Heart right ventricle (tissue), 16 donors: ENCODE data around the gene CPED1. TPM values are rescaled to one million over a fixed set of nuclear protein-coding genes. Genes with fewer than 3 reads are reported as not detected.

Experiments used
- ATAC-seq, 8 donors: fragments of 200-7000 bp; cut with Tn5 transposase; one replicate each; pipeline ENCODE4 v1.9.1; 2020; ENCODE audit warnings: mild to moderate bottlenecking in 8 of 8, moderate library complexity in 8 of 8, moderate number of reproducible peaks in 1 of 8
- DNase-seq, 2 donors: peaks; one replicate each; pipeline ENCODE4 v3.0.0-alpha.2; 2020
- H3K27ac ChIP-seq, 10 donors: fragments of 200-600 bp; sonication (generic) in 2 of 10; one replicate each; pipeline versions ENCODE4 v1.5.0 to v1.8.0; 2020 to 2022; ENCODE audit warnings: mild to moderate bottlenecking in 3 of 10
- H3K27me3 ChIP-seq, 7 donors: fragments of 200-600 bp; one replicate each; pipeline ENCODE4 v1.8.0; 2021 to 2022; ENCODE audit warnings: mild to moderate bottlenecking in 2 of 7
- H3K36me3 ChIP-seq, 9 donors: fragments of 200-600 bp; sonication (generic) in 1 of 9; one replicate each; pipeline versions ENCODE4 v1.5.0 to v1.8.0; 2020 to 2022; ENCODE audit warnings: mild to moderate bottlenecking in 2 of 9
- H3K4me1 ChIP-seq, 9 donors: fragments of 200-600 bp; sonication (generic) in 1 of 9; one replicate each; pipeline versions ENCODE4 v1.5.0 to v1.8.0; 2020 to 2022; ENCODE audit warnings: mild to moderate bottlenecking in 4 of 9
- H3K4me3 ChIP-seq, 10 donors: fragments of 200-600 bp; sonication (generic) in 2 of 10; one replicate each; pipeline versions ENCODE4 v1.5.0 to v1.8.0; 2020 to 2022; ENCODE audit warnings: mild to moderate bottlenecking in 7 of 10, moderate library complexity in 2 of 10
- H3K9me3 ChIP-seq, 11 donors: fragments of 200-600 bp in 10 of 11; sonication (generic) in 2 of 11; one replicate each; pipeline versions ENCODE4 v1.5.0 to v1.8.0; 2013 to 2022; ENCODE audit warnings: mild to moderate bottlenecking in 2 of 11, control low read depth in 1 of 11, moderate library complexity in 1 of 11
- WGBS, 2 donors: extraction: QIAGEN DNeasy Blood & Tissue Kit; methylation state at CpG; one replicate each; pipeline ENCODE4 v1.1.7; 2013; ENCODE audit warnings: inconsistent platforms in 1 of 2; 5-methylcytosine and 5-hydroxymethylcytosine counted together
- intact Hi-C, 10 donors: fragments of 100-400 bp; cut with DNase I; formaldehyde crosslinking; loops; one replicate each; pipeline versions ENCODE4 v1.11.1 to v1.14.2; 2022
- polyA plus RNA-seq, 2 donors: library from polyadenylated mRNA; stranded (reverse); fragments of 200-250 nt; gene quantifications; one replicate each; pipeline ENCODE4 v1.2.3, GENCODE V29; 2013
- total RNA-seq, 10 donors: library from RNA; stranded (reverse); fragmentation: NEBNext Ultra II Directional in 3 of 10; extraction: Animal tissue kit (Norgen Biotek cat#: 25700) in 3 of 10; gene quantifications; one replicate each; pipeline versions ENCODE4 v1.2.1 to v1.2.4, GENCODE V29; 2021 to 2023
- TF ChIP-seq, protein P1 (sequence below), 9 donors: fragments of 200-600 bp; sonication (generic) in 2 of 9; IDR thresholded peaks; one replicate each; pipeline versions ENCODE4 v1.5.0 to v1.8.0; 2021 to 2022; ENCODE audit warnings: antibody characterized with exemption in 9 of 9, mild to moderate bottlenecking in 5 of 9, moderate library complexity in 1 of 9
- donor health status: Arrhythmogenic right ventricular cardiomyopathy.
- donor health status: ischemic (EF 13 %, LVEDD 7.1; RV severe dilation, severe dysfunction).
- donor health status: healthy with polysubstance abuse.
- donor health status: DM: no; HTN: yes; CAD: no.
- donor health status: DM: no; HTN: no; CAD: no.
- donor health status: ischemic (EF 25% LVEDD 6.9; RV normal size, moderate dysfunction).
- donor health status: ischemic (EF 25% LVEDD 5.7; RV mildly dilated, moderate dysfunction).
- donor health status: healthy.
- donor health status: DM: yes; HTN: yes; CAD: no.
- donor health status: Ischemic cardiomyopathy.
- donor health status: ischemic (EF 35%, LVEDD 5.7; RV mildly dilated, moderate dysfunction).
- donor health status: nonischemic (EF 11% LVEDD 7.7; RV severe dilation, severe dysfunction).
- donor health status: DM: yes; HTN: yes; CAD: no.
- donor health status: PGD.
- donor health status: ischemic (EF 29% LVEDD 5.4; RV normal size, mild dysfunction).
- donor health status: nonischemic (EF 23%, LVEDD 6.1; RV moderate dilation, normal function).

The CPED1 gene
- total and polyA plus RNA-seq, 12 donors: 3.9 to 56.5 (median 31.2) TPM

GRCh38 chr7:120998996-120999565 is 10.6 kb downstream of the CPED1 start:
- DNase-seq: no peak
- Histone ChIP-seq H3K36me3 (no peaks in the 10 kb centered on the region), H3K4me3 (peak overlapping the region in 1 of 10 donors; percentile 8), H3K27me3 (no peaks in the 10 kb centered on the region), H3K4me1 (peaks cover 5 to 96% (median 82%) of the 10 kb centered on the region in 9 donors), H3K27ac (peak overlapping the region in 6 of 10 donors; percentile 42 to 70 (median 61)), H3K9me3 (no peaks in the 10 kb centered on the region)
- intact Hi-C loops: loop anchor here in 1 of 10 donors (10.0 kb wide), 1 partner anchor 46 kb away; no protein-coding TSS in a partner anchor
- no peak for ATAC-seq
- TF ChIP-seq, protein P1, sequence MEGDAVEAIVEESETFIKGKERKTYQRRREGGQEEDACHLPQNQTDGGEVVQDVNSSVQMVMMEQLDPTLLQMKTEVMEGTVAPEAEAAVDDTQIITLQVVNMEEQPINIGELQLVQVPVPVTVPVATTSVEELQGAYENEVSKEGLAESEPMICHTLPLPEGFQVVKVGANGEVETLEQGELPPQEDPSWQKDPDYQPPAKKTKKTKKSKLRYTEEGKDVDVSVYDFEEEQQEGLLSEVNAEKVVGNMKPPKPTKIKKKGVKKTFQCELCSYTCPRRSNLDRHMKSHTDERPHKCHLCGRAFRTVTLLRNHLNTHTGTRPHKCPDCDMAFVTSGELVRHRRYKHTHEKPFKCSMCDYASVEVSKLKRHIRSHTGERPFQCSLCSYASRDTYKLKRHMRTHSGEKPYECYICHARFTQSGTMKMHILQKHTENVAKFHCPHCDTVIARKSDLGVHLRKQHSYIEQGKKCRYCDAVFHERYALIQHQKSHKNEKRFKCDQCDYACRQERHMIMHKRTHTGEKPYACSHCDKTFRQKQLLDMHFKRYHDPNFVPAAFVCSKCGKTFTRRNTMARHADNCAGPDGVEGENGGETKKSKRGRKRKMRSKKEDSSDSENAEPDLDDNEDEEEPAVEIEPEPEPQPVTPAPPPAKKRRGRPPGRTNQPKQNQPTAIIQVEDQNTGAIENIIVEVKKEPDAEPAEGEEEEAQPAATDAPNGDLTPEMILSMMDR (IDR thresholded peaks at IDR 0.05): no peak
- WGBS, 2 donors: 87 to 90% methylated on average over 2 of the region's 2 CpGs

GRCh38 chr7:121000081-121000983 is 11.8 kb downstream of the CPED1 start:
- TF ChIP-seq, protein P1 (IDR thresholded peaks at IDR 0.05): no peak

GRCh38 chr7:121001234-121001906 is 12.9 kb downstream of the CPED1 start:
- H3K4me3 ChIP-seq: no peak overlapping the region
- 70 to 90% methylated on average over 3 of the region's 3 CpGs for WGBS, 2 donors
- H3K36me3 ChIP-seq: no peaks in the 10 kb centered on the region
- H3K27ac ChIP-seq: peak overlapping the region in 5 of 10 donors; percentile 9 to 69 (median 58)
- H3K4me1 ChIP-seq: peaks cover 5 to 95% (median 70%) of the 10 kb centered on the region in 9 donors
- ATAC-seq (no peak), DNase-seq (no peak)
- no peaks in the 10 kb centered on the region for H3K27me3 ChIP-seq
- intact Hi-C loops: no loop called here
- H3K9me3 ChIP-seq: peaks cover 0 to 3% (median 0%) of the 10 kb centered on the region in 11 donors
- TF ChIP-seq, protein P1 (IDR thresholded peaks at IDR 0.05): no peak

More at GRCh38 chr7:121000081-121000983, 11.8 kb downstream of the CPED1 start:
- ATAC-seq (peak in 6 of 8 donors; percentile 35 to 55 (median 46)), DNase-seq (no peak)
- peak overlapping the region in 9 of 10 donors; percentile 4 to 70 (median 52) for H3K27ac ChIP-seq
- 51 to 65% methylated on average over 9 of the region's 9 CpGs for WGBS, 2 donors
- H3K4me1 ChIP-seq: peaks cover 5 to 93% (median 72%) of the 10 kb centered on the region in 9 donors
- no peaks in the 10 kb centered on the region for H3K36me3 ChIP-seq
- no peaks in the 10 kb centered on the region for H3K27me3 ChIP-seq
- intact Hi-C loops: no loop called here
- peaks cover 0 to 3% (median 0%) of the 10 kb centered on the region in 11 donors for H3K9me3 ChIP-seq
- H3K4me3 ChIP-seq: peak overlapping the region in 7 of 10 donors; percentile 2 to 10 (median 6)
